K562 (cell line): ENCODE data around the gene CMAS. TPM values are rescaled to one million over a fixed set of nuclear protein-coding genes. Genes with fewer than 3 reads are reported as not detected.

Source experiments
- C11orf30 ChIP-seq: fragments of 450-650 bp; IDR thresholded peaks from 2 replicates; pipeline ENCODE4 v1.6.1; 2016; ENCODE audit warnings: low read depth, mild to moderate bottlenecking
- ESRRB ChIP-seq: fragments of 250-450 bp; sonication (Bioruptor Pico); IDR thresholded peaks from 2 replicates; pipeline ENCODE4 v1.5.0; 2020; ENCODE audit warnings: mild to moderate bottlenecking, moderate library complexity, borderline replicate concordance
- MAFF ChIP-seq: IDR thresholded peaks from 2 replicates; pipeline ENCODE4 v1.6.1; 2012; ENCODE audit warnings: low read length, improper control_type of control experiment
- PTRF ChIP-seq: fragments of 450-650 bp; IDR thresholded peaks from 2 replicates; pipeline ENCODE4 v1.6.1; 2016; ENCODE audit warnings: mild to moderate bottlenecking, missing genetic modification characterization, missing compliant biosample characterization
- SMC3 ChIP-seq: conservative IDR thresholded peaks from 2 replicates; pipeline ENCODE4 v1.6.1; 2011; ENCODE audit warnings: low read depth, low read length, improper control_type of control experiment; ENCODE audit not compliant: insufficient read depth
- ZNF316 ChIP-seq: fragments of 450-650 bp; IDR thresholded peaks from 2 replicates; pipeline ENCODE4 v1.6.1; 2016
- ZZZ3 ChIP-seq: fragments of 450-650 bp; IDR thresholded peaks from 2 replicates; pipeline ENCODE4 v1.6.1; 2016; ENCODE audit warnings: antibody characterized with exemption, mild to moderate bottlenecking, moderate library complexity
- polyA plus RNA-seq, 8 experiments: library from polyadenylated mRNA; depleted of rRNA in 4 of 8; stranded (reverse) in 5 of 8; unstranded in 3 of 8; fragments of >200 nt; fragmentation: Nextera tagmentation in 2 of 8; fragmentation: Illumina TruSeq in 1 of 8; extraction: Ambion mirVana in 2 of 8; extraction: Trizol in 1 of 8; gene quantifications; 2 replicates each; pipeline versions ENCODE4 v1.2.1 to v1.2.3, GENCODE V29; 2011 to 2014; ENCODE audit warnings: inconsistent platforms in 1 of 8, missing spikeins in 1 of 8
- total RNA-seq, 7 experiments: library from RNA; depleted of rRNA in 6 of 7; stranded (reverse); fragments of >200 nt in 6 of 7; fragmentation: Illumina TruSeq in 2 of 7; extraction: Trizol in 2 of 7; gene quantifications; 2 replicates each; pipeline versions ENCODE4 v1.2.1 to v1.2.3, GENCODE V29; 2011 to 2021; ENCODE audit warnings: low replicate concordance in 1 of 7
- TF ChIP-seq, protein P1 (sequence below): fragments of 250-450 bp; sonication (Bioruptor Pico); IDR thresholded peaks from 2 replicates; pipeline ENCODE4 v1.8.0; 2021; ENCODE audit warnings: moderate library complexity, mild to moderate bottlenecking, inconsistent platforms
- TF ChIP-seq, protein P2 (sequence below), 2 experiments: fragments of 450-650 bp in 1 of 2; sonication (generic) in 1 of 2; formaldehyde crosslinking in 1 of 2; IDR thresholded peaks in 1 of 2; conservative IDR thresholded peaks in 1 of 2; 2 replicates each; pipeline versions ENCODE4 v1.6.1 to v1.8.1; 2016 to 2023; ENCODE audit warnings: mild to moderate bottlenecking in 2 of 2, moderate library complexity in 2 of 2, inconsistent platforms in 1 of 2, missing genetic modification reagents in 1 of 2
- TF ChIP-seq, protein P3 (sequence below): sonication (generic); formaldehyde crosslinking; IDR thresholded peaks from 2 replicates; pipeline ENCODE4 v1.8.1; 2023; ENCODE audit warnings: mild to moderate bottlenecking, missing genetic modification reagents

The CMAS gene
- total and polyA plus RNA-seq, 9 of the 15 experiments (the other 6 are each of a cell fraction or from before 2014, with no cell fraction given) = 29.7 to 108 (median 65.3) TPM

DNA sequence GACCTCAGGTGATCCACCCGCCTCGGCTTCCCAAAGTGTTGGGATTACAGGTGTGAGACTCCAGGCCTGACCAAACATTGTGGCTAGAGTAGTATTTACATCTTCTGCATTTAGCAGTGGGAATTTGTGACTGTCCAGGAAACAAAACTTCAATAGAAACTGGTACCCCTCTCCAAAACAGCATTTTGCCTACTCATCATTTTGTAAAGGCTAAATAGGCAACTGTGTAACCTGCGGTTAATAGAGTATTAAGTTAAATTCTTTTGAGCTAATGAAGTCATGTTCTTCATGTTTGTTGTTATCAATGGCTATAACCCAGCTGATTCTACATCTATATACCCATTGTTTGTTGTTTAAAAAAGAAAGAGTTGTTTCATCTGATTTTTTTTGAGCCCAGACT, 8.1 kb downstream of the CMAS start (continued):
- TF ChIP-seq, protein P1, sequence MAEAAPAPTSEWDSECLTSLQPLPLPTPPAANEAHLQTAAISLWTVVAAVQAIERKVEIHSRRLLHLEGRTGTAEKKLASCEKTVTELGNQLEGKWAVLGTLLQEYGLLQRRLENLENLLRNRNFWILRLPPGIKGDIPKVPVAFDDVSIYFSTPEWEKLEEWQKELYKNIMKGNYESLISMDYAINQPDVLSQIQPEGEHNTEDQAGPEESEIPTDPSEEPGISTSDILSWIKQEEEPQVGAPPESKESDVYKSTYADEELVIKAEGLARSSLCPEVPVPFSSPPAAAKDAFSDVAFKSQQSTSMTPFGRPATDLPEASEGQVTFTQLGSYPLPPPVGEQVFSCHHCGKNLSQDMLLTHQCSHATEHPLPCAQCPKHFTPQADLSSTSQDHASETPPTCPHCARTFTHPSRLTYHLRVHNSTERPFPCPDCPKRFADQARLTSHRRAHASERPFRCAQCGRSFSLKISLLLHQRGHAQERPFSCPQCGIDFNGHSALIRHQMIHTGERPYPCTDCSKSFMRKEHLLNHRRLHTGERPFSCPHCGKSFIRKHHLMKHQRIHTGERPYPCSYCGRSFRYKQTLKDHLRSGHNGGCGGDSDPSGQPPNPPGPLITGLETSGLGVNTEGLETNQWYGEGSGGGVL = no peak
- TF ChIP-seq, protein P2, sequence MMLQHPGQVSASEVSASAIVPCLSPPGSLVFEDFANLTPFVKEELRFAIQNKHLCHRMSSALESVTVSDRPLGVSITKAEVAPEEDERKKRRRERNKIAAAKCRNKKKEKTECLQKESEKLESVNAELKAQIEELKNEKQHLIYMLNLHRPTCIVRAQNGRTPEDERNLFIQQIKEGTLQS (IDR thresholded peaks at IDR 0.05) = no peak
- TF ChIP-seq, protein P2 (CRISPR knock-in tag; conservative IDR thresholded peaks at IDR 0.05) = no peak
- TF ChIP-seq, protein P3, sequence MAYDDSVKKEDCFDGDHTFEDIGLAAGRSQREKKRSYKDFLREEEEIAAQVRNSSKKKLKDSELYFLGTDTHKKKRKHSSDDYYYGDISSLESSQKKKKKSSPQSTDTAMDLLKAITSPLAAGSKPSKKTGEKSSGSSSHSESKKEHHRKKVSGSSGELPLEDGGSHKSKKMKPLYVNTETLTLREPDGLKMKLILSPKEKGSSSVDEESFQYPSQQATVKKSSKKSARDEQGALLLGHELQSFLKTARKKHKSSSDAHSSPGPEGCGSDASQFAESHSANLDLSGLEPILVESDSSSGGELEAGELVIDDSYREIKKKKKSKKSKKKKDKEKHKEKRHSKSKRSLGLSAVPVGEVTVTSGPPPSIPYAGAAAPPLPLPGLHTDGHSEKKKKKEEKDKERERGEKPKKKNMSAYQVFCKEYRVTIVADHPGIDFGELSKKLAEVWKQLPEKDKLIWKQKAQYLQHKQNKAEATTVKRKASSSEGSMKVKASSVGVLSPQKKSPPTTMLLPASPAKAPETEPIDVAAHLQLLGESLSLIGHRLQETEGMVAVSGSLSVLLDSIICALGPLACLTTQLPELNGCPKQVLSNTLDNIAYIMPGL (CRISPR knock-in tag) = no peak
- TF ChIP-seq C11orf30 (peak; percentile 77), SMC3 (no peak), PTRF (no peak), ZNF316 (peak; percentile 89), ESRRB (no peak), MAFF (peak; percentile 75), ZZZ3 (no peak)
